AG09319 (cell line): ENCODE data around the gene ZNF574.

Experiments used
- DNase-seq: peaks from one replicate; pipeline ENCODE4 v3.0.0-alpha.2; 2010; ENCODE audit warnings: low read depth; ENCODE audit errors: extremely low read depth
- TF ChIP-seq, protein P1 (sequence below): IDR thresholded peaks from 2 replicates; pipeline ENCODE4 v1.5.1; 2011; ENCODE audit warnings: low read depth, mild to moderate bottlenecking, inconsistent platforms, low read length, moderate library complexity

Gene ZNF574

DNA sequence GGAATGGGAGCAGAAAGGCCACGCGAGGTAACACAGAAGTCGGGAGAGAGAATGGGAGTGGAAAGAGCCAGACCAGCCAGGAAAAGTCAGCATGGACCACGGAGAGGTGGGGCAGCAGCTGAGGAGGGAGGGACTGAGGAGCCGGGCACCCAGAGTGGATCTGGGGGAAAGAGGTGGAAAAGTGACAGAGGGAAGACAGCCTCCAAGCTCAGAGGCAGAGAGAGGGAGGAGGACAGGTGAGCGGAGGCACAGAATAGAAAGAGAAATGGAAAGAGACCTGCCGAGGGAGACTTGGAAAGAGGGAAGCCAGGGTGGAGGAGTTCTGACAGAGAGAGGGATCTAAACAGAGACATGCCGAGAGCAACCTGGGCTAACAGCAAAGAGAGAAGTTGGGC, 7.6 kb upstream of the ZNF574 start:
- no peak for DNase-seq
- TF ChIP-seq, protein P1, sequence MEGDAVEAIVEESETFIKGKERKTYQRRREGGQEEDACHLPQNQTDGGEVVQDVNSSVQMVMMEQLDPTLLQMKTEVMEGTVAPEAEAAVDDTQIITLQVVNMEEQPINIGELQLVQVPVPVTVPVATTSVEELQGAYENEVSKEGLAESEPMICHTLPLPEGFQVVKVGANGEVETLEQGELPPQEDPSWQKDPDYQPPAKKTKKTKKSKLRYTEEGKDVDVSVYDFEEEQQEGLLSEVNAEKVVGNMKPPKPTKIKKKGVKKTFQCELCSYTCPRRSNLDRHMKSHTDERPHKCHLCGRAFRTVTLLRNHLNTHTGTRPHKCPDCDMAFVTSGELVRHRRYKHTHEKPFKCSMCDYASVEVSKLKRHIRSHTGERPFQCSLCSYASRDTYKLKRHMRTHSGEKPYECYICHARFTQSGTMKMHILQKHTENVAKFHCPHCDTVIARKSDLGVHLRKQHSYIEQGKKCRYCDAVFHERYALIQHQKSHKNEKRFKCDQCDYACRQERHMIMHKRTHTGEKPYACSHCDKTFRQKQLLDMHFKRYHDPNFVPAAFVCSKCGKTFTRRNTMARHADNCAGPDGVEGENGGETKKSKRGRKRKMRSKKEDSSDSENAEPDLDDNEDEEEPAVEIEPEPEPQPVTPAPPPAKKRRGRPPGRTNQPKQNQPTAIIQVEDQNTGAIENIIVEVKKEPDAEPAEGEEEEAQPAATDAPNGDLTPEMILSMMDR, result no peak

GRCh38 chr19:42068756-42069571, 7.0 kb upstream of the ZNF574 start:
- DNase-seq, result no peak
- TF ChIP-seq, protein P1, result no peak

GRCh38 chr19:42069619-42070351, 6.2 kb upstream of the ZNF574 start, which contains the start of gene GRIK5:
Gene GRIK5, minus strand, starts transcription at chr19:42070206. Its CDS starts 4,436 bp downstream, at chr19:42065770.
- TF ChIP-seq, protein P1, result no peak
- no peak for DNase-seq

DNA sequence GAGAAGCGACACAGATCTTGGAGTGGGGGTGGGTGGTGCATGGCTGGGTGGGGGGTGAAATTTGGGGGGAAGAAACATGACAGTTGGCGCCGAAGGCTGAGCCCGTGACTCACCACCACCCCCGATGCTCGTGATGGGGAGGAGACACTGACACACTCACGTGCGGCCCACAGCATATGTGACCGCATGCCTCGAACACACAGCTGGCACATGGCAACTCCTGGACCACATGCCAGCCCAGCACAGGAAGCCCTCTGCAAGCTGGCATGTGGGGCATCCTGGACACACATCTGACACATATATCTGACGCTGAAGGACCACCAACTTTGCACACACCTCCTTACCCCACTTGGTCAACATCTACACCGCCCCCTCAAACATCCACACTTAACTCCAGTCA, 4.7 kb upstream of the ZNF574 start:
- no peak for DNase-seq
- TF ChIP-seq, protein P1, result no peak

GRCh38 chr19:42074513-42075363, 1.2 kb upstream of the ZNF574 start:
- TF ChIP-seq, protein P1, result no peak

GRCh38 chr19:42075364-42075615, 676 bp upstream of the ZNF574 start:
- TF ChIP-seq, protein P1, result no peak
- DNase-seq, result no peak

More at GRCh38 chr19:42074513-42075363, 1.2 kb upstream of the ZNF574 start:
- DNase-seq, result no peak
